CD4-positive, CD25-positive, alpha-beta regulatory T cell (primary cell): Measurements from ENCODE around the gene PHACTR1. TPM values are rescaled to one million over a fixed set of nuclear protein-coding genes. Genes with fewer than 3 reads are reported as not detected.

ENCODE experiments used
- ATAC-seq, 2 donors: fragments of 150-1000 bp; cut with Tn5 transposase; one replicate each; pipeline ENCODE4 v1.10.0; 2021; ENCODE audit warnings: low read depth in 2 of 2, moderate number of reproducible peaks in 2 of 2, moderate library complexity in 1 of 2
- DNase-seq, 3 donors: peaks; one replicate each; pipeline versions ENCODE4 v3.0.0 to v3.0.0-alpha.2; 2012 to 2022; ENCODE audit warnings: mixed read lengths in 1 of 3
- H3K27ac ChIP-seq: one replicate; pipeline ENCODE4 v1.7.0; 2013; ENCODE audit warnings: mild to moderate bottlenecking, low read length; ENCODE audit not compliant: insufficient read depth, poor library complexity, severe bottlenecking
- H3K27me3 ChIP-seq: one replicate; pipeline ENCODE4 v1.7.0; 2013; ENCODE audit warnings: low read length; ENCODE audit not compliant: control insufficient read depth, insufficient read depth
- H3K36me3 ChIP-seq: one replicate; pipeline ENCODE4 v1.7.0; 2013; ENCODE audit warnings: mild to moderate bottlenecking, low read length, moderate library complexity; ENCODE audit not compliant: control insufficient read depth, insufficient read depth
- H3K4me1 ChIP-seq: 2 replicates; pipeline ENCODE4 v1.7.0; 2013; ENCODE audit warnings: mild to moderate bottlenecking, low read length; ENCODE audit not compliant: insufficient read depth, control insufficient read depth, poor library complexity, severe bottlenecking
- H3K4me3 ChIP-seq: one replicate; pipeline ENCODE4 v1.7.0; 2013; ENCODE audit warnings: low read depth, mild to moderate bottlenecking, low read length, moderate library complexity
- H3K9me3 ChIP-seq, 2 experiments: 1 replicate in 1 of 2; 2 replicates in 1 of 2; pipeline ENCODE4 v1.7.0; 2013; ENCODE audit warnings: low read length in 2 of 2, mild to moderate bottlenecking in 1 of 2, moderate library complexity in 1 of 2; ENCODE audit not compliant: control insufficient read depth in 2 of 2
- H3K27ac Mint-ChIP-seq, 3 donors: one replicate each; pipeline ENCODE4 v1.8.0; 2020 to 2022; ENCODE audit warnings: mild to moderate bottlenecking in 3 of 3, mixed read lengths in 3 of 3, moderate library complexity in 2 of 3
- H3K27me3 Mint-ChIP-seq: one replicate; pipeline ENCODE4 v1.8.0; 2022; ENCODE audit warnings: mild to moderate bottlenecking, mixed read lengths
- H3K36me3 Mint-ChIP-seq: one replicate; pipeline ENCODE4 v1.8.0; 2020; ENCODE audit warnings: mixed read lengths
- H3K4me1 Mint-ChIP-seq, 4 donors: one replicate each; pipeline ENCODE4 v1.8.0; 2020 to 2022; ENCODE audit warnings: mixed read lengths in 4 of 4, mild to moderate bottlenecking in 1 of 4
- H3K4me3 Mint-ChIP-seq, 4 donors: one replicate each; pipeline ENCODE4 v1.8.0; 2020 to 2022; ENCODE audit warnings: mild to moderate bottlenecking in 4 of 4, mixed read lengths in 4 of 4, moderate library complexity in 3 of 4
- H3K9me3 Mint-ChIP-seq, 7 donors: one replicate each; pipeline ENCODE4 v1.8.0; 2020 to 2022; ENCODE audit warnings: mixed read lengths in 7 of 7, mild to moderate bottlenecking in 3 of 7, moderate library complexity in 2 of 7
- polyA plus RNA-seq, 4 donors: library from polyadenylated mRNA; unstranded; fragments of 300-500 nt; fragmentation: Illumina TruSeq; gene quantifications; one replicate each; pipeline ENCODE4 v1.2.3, GENCODE V29; 2021
- total RNA-seq: library from RNA; stranded (reverse); gene quantifications from one replicate; pipeline ENCODE4 v1.2.3, GENCODE V29; 2022

PHACTR1 gene
- total and polyA plus RNA-seq, 5 donors from 2014 or later: 0.28 to 1.6 (median 0.38) TPM

DNA sequence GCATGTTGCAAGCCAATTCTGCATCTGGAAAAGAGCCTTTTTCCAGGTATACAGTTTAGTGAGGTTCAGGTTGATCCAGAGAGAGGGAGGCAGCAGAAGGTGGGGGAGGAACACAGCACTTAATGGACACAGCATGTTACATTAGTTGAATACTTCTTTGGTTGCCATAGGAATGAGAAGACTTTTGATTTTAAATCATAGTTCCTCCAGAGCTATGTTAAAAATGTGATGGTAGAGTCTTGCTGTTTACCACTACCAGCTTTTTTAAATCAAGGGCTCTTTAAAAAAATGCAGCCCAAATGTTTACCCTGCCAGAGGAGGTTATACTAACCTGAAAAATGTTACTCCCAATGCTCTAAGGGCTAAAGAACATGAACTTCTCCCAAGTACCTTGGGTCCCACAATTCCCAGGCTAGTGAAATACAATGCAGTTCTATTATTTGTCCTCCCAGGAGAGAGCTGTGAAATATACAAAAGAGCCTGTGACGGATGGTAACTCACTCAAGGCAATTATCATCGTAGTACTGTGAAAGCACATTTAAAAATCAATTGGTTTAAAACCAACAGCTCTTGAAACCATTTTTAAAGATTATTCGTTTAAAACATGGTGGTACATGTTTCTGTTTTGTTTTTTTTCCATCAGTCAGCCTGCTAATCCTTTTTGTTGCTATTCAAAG, 6.9 kb upstream of the PHACTR1 start:
- Mint-ChIP-seq H3K4me1 (no peaks in the 10 kb centered on the region), H3K36me3 (no peaks in the 10 kb centered on the region), H3K27me3 (peaks cover 8% of the 10 kb centered on the region), H3K4me3 (no peak overlapping the region), H3K9me3 (peaks cover 0 to 3% (median 2%) of the 10 kb centered on the region in 7 donors), H3K27ac (no peak overlapping the region)
- H3K4me1 ChIP-seq: no peaks in the 10 kb centered on the region
- H3K9me3 ChIP-seq: no peaks in the 10 kb centered on the region
- ATAC-seq (no peak), DNase-seq (no peak)
- no peak overlapping the region for H3K4me3 ChIP-seq
- no peak overlapping the region for H3K27ac ChIP-seq
- H3K36me3 ChIP-seq: no peaks in the 10 kb centered on the region
- no peaks in the 10 kb centered on the region for H3K27me3 ChIP-seq

DNA sequence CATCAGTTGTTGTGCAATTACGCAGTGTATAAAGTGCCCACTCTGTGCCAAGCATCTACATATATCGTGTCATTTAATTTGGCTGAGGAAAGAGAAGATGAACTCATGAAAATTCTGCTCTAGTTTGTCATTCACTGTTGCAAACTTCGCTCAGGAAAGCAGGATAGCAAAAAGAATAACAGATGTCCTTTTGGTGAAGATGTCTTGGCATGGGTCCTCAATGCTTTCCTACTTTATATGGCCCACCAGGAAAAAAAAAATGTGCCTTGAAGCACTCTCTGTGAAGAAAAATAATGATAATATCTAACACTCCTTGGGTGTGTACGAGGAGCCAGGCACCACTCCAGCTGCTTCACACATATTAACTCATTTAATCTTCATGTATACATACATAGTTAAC, 5.6 kb upstream of the PHACTR1 start:
- DNase-seq (no peak), ATAC-seq (no peak)
- Mint-ChIP-seq H3K27me3 (peaks cover 3% of the 10 kb centered on the region), H3K9me3 (peaks cover 0 to 4% (median 0%) of the 10 kb centered on the region in 7 donors), H3K4me3 (no peak overlapping the region), H3K36me3 (no peaks in the 10 kb centered on the region), H3K27ac (no peak overlapping the region), H3K4me1 (no peaks in the 10 kb centered on the region)
- Histone ChIP-seq H3K4me3 (no peak overlapping the region), H3K36me3 (no peaks in the 10 kb centered on the region), H3K9me3 (no peaks in the 10 kb centered on the region), H3K4me1 (no peaks in the 10 kb centered on the region), H3K27me3 (no peaks in the 10 kb centered on the region), H3K27ac (no peak overlapping the region)

DNA sequence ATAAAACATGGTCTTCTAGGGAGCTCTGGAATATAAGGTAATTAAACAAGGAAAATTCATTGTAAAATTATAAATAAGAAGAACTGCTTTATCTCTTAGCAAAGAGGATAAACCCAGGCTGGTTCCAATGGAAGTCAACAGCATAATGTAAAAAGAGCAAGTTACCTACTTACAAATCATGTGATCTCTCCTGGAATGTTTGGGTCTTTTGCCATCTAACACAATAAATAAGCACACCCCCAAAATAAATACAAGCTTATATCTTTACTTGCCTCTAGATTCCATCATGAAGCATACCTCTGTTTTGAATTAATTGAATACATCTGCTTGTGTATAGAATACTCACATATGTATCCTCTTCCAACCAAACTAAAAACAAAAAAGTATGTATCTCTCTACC, 2.5 kb upstream of the PHACTR1 start:
- Histone ChIP-seq H3K4me3 (no peak overlapping the region), H3K9me3 (no peaks in the 10 kb centered on the region), H3K4me1 (no peaks in the 10 kb centered on the region), H3K27ac (no peak overlapping the region), H3K27me3 (no peaks in the 10 kb centered on the region), H3K36me3 (no peaks in the 10 kb centered on the region)
- Mint-ChIP-seq H3K27ac (no peak overlapping the region), H3K36me3 (no peaks in the 10 kb centered on the region), H3K27me3 (no peaks in the 10 kb centered on the region), H3K9me3 (peaks cover 0 to 4% (median 0%) of the 10 kb centered on the region in 7 donors), H3K4me3 (no peak overlapping the region), H3K4me1 (no peaks in the 10 kb centered on the region)
- no peak for DNase-seq
- ATAC-seq: no peak

DNA sequence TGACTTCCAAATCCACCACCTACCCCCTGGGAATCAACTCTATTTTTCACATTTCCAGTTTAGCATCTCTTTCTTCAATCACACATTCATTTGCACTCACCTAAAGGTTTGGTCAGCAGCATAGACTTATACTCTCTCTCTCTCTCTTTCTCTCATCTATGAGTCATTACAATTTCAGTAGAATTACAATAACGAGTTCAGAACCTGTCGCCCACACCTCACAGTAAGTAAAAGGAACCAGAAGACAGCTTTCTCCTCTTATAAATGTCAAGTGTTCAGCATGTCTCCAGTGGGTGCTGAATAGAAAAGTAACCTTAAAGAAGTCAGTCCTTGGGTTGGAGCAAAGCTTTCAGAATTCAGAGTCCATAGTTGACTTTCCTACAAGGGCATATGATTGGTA, 1.1 kb upstream of the PHACTR1 start:
- no peaks in the 10 kb centered on the region for H3K36me3 ChIP-seq
- H3K27ac Mint-ChIP-seq: no peak overlapping the region
- ATAC-seq (no peak), DNase-seq (no peak)
- H3K9me3 ChIP-seq: no peaks in the 10 kb centered on the region
- peaks cover 0 to 4% (median 0%) of the 10 kb centered on the region in 7 donors for H3K9me3 Mint-ChIP-seq
- H3K4me1 Mint-ChIP-seq: no peaks in the 10 kb centered on the region
- H3K27me3 ChIP-seq: no peaks in the 10 kb centered on the region
- no peaks in the 10 kb centered on the region for H3K27me3 Mint-ChIP-seq
- no peak overlapping the region for H3K4me3 ChIP-seq
- H3K36me3 Mint-ChIP-seq: no peaks in the 10 kb centered on the region
- no peak overlapping the region for H3K27ac ChIP-seq
- H3K4me3 Mint-ChIP-seq: no peak overlapping the region
- H3K4me1 ChIP-seq: no peaks in the 10 kb centered on the region

DNA sequence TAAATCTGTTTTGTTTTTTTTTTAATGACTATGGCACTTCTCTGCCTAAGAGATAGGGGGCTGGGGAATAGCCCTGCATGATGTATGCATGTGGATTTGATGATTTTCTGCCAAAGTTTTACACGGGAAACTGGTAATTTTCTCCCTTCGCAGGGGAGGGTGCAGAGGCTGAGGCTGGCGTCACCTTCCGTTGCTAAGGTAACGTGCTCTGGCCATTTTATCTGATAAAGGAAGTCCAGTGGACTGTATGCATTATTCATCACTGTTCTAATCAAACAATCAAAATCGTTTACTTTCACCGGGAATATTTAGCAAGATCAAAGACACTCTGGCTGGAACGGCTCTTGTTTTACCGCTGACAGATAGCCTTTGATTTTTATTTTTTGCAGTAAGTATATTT, 789 bp downstream of the PHACTR1 start:
- no peak for ATAC-seq
- Mint-ChIP-seq H3K4me3 (no peak overlapping the region), H3K36me3 (no peaks in the 10 kb centered on the region), H3K27ac (no peak overlapping the region), H3K27me3 (no peaks in the 10 kb centered on the region), H3K4me1 (no peaks in the 10 kb centered on the region), H3K9me3 (peaks cover 0 to 4% (median 0%) of the 10 kb centered on the region in 7 donors)
- no peaks in the 10 kb centered on the region for H3K36me3 ChIP-seq
- no peaks in the 10 kb centered on the region for H3K4me1 ChIP-seq
- H3K4me3 ChIP-seq: no peak overlapping the region
- no peak for DNase-seq
- no peaks in the 10 kb centered on the region for H3K27me3 ChIP-seq
- no peaks in the 10 kb centered on the region for H3K9me3 ChIP-seq
- no peak overlapping the region for H3K27ac ChIP-seq

DNA sequence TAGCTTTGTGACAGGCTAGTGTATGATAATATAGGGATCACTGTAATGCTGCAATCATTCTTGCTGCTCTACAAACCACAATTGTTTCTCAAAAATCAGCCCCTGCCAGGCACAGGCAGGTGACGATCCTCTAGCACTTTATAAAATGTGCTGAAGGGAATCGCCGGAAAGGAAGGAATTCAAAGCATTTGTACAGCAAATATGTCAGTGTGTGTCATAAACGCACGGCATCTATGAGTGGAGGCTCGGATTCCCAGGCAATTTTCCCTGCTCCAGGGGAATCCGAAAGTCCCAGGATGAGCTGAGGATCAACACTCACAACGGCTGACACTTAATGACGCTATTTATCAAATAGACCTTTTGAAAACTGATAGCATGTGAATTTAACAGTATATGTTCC, 1.4 kb downstream of the PHACTR1 start:
- ATAC-seq (no peak), DNase-seq (no peak)
- H3K4me1 ChIP-seq: no peaks in the 10 kb centered on the region
- H3K36me3 Mint-ChIP-seq: no peaks in the 10 kb centered on the region
- no peaks in the 10 kb centered on the region for H3K27me3 Mint-ChIP-seq
- no peak overlapping the region for H3K27ac ChIP-seq
- no peaks in the 10 kb centered on the region for H3K9me3 ChIP-seq
- H3K27me3 ChIP-seq: no peaks in the 10 kb centered on the region
- no peak overlapping the region for H3K27ac Mint-ChIP-seq
- no peak overlapping the region for H3K4me3 ChIP-seq
- no peak overlapping the region for H3K4me3 Mint-ChIP-seq
- peaks cover 0 to 4% (median 0%) of the 10 kb centered on the region in 7 donors for H3K9me3 Mint-ChIP-seq
- no peaks in the 10 kb centered on the region for H3K36me3 ChIP-seq
- H3K4me1 Mint-ChIP-seq: no peaks in the 10 kb centered on the region

DNA sequence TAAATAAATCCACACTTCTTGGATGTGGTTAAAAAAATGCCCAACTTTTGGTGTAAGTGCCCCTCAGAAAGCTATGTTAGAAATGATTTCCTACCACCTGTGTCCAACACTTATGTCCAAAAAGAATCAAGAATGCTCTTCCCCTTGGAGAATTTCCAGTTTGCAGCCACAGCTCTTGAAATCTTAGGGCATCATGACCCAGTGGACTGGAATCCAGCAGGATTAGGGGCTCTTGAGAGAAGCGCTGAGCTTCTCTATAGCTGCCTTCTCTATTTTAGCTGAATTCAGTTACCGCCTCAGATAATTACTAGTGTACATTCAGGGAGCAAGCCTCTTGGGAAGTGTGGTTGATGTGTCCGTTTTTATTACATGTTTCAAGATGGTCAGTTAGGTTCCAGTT, 2.5 kb downstream of the PHACTR1 start:
- no peaks in the 10 kb centered on the region for H3K36me3 ChIP-seq
- H3K27me3 Mint-ChIP-seq: no peaks in the 10 kb centered on the region
- H3K4me3 ChIP-seq: no peak overlapping the region
- H3K4me3 Mint-ChIP-seq: peak overlapping the region in 1 of 4 donors; percentile 8
- no peaks in the 10 kb centered on the region for H3K36me3 Mint-ChIP-seq
- peaks cover 0 to 4% (median 0%) of the 10 kb centered on the region in 7 donors for H3K9me3 Mint-ChIP-seq
- H3K27me3 ChIP-seq: no peaks in the 10 kb centered on the region
- no peak for DNase-seq
- H3K4me1 ChIP-seq: no peaks in the 10 kb centered on the region
- ATAC-seq: no peak
- H3K27ac ChIP-seq: no peak overlapping the region
- H3K4me1 Mint-ChIP-seq: no peaks in the 10 kb centered on the region
- no peaks in the 10 kb centered on the region for H3K9me3 ChIP-seq
- H3K27ac Mint-ChIP-seq: no peak overlapping the region

DNA sequence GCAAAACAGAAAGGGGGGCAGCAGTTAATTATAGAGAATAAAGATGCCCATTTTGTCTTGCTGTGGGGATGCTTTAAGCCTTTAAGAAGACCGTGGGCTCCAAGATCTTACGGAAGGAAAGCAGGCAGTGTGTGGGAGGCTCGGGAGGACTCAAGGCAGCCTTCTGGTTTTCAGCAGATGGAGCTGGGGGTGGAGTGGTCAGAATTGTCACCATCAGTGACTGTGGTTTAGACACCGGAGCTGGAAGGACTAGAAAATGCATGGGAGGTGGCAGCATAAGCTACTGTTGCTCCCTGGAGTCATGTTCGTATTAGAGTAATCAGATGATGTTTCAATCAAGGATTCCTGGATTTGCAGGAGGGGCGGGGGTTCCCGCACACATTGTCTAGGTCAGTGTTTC, 3.7 kb downstream of the PHACTR1 start:
- DNase-seq: no peak
- no peaks in the 10 kb centered on the region for H3K27me3 ChIP-seq
- no peaks in the 10 kb centered on the region for H3K9me3 ChIP-seq
- no peak overlapping the region for H3K27ac ChIP-seq
- Mint-ChIP-seq H3K9me3 (peaks cover 0 to 2% (median 0%) of the 10 kb centered on the region in 7 donors), H3K27me3 (no peaks in the 10 kb centered on the region), H3K4me1 (no peaks in the 10 kb centered on the region), H3K4me3 (no peak overlapping the region), H3K36me3 (no peaks in the 10 kb centered on the region), H3K27ac (no peak overlapping the region)
- ATAC-seq: no peak
- H3K4me1 ChIP-seq: no peaks in the 10 kb centered on the region
- no peaks in the 10 kb centered on the region for H3K36me3 ChIP-seq
- H3K4me3 ChIP-seq: no peak overlapping the region
